Measurements from ENCODE around the gene NET1.
"Not testable (repeated sequence)": the region's sequence is repeated elsewhere in the genome, so short reads cannot be mapped to it uniquely, and the experiment has no call there.

Gene NET1

GRCh38 chr10:5412277-5412941 is at the start of gene NET1:
Gene NET1 (plus strand): TSS chr10:5412557. CDS start chr10:5412693, 136 bp downstream.
- DNase-seq = peak; percentile 51 to 55

GRCh38 chr10:5362873-5363272 is 49.5 kb upstream of the NET1 start:
- no peak for DNase-seq

- no peak for DNase-seq
These were observed 48.0 kb upstream of the NET1 start for GRCh38 chr10:5364374-5364773.

- DNase-seq = no peak
These were observed 47.4 kb upstream of the NET1 start, which contains the start of gene UCN3 for GRCh38 chr10:5364890-5365338. Gene UCN3 (plus strand): TSS chr10:5364966. CDS start chr10:5373721, 8,755 bp downstream.

- DNase-seq = no peak
These were observed 46.4 kb upstream of the NET1 start for GRCh38 chr10:5365928-5366327.

GRCh38 chr10:5369362-5370158 is 42.8 kb upstream of the NET1 start:
- no peak for DNase-seq

- DNase-seq = no peak
These were observed 41.6 kb upstream of the NET1 start for GRCh38 chr10:5370493-5371352.

- DNase-seq = no peak
These were observed 39.0 kb upstream of the NET1 start for GRCh38 chr10:5373307-5373706.

GRCh38 chr10:5373891-5374611 is 38.3 kb upstream of the NET1 start:
- DNase-seq = no peak

- DNase-seq = no peak
These were observed 35.9 kb upstream of the NET1 start for GRCh38 chr10:5376450-5376849.

GRCh38 chr10:5379202-5379601 is 33.2 kb upstream of the NET1 start:
- DNase-seq = not testable (repeated sequence)

GRCh38 chr10:5380395-5380794 is 32.0 kb upstream of the NET1 start:
- DNase-seq = not testable (repeated sequence)

- DNase-seq = no peak
These were observed 31.2 kb upstream of the NET1 start for GRCh38 chr10:5381187-5381586.

- DNase-seq = no peak
These were observed 27.1 kb upstream of the NET1 start for GRCh38 chr10:5385224-5385623.

GRCh38 chr10:5387169-5387568 is 25.2 kb upstream of the NET1 start:
- DNase-seq = no peak

GRCh38 chr10:5390607-5391205 is 21.7 kb upstream of the NET1 start:
- no peak for DNase-seq

- DNase-seq = no peak
These were observed 20.6 kb upstream of the NET1 start for GRCh38 chr10:5391790-5392189.

GRCh38 chr10:5393529-5393928 is 18.8 kb upstream of the NET1 start:
- DNase-seq = no peak

GRCh38 chr10:5395168-5395567 is 17.2 kb upstream of the NET1 start:
- DNase-seq = no peak

- DNase-seq = no peak
These were observed 15.6 kb upstream of the NET1 start for GRCh38 chr10:5396556-5397300.

- no peak for DNase-seq
These were observed 13.0 kb upstream of the NET1 start for GRCh38 chr10:5399332-5399731.

Data from activated CD4-positive, alpha-beta T cell treated with anti-CD3 and anti-CD28 coated beads for 4 hours (primary cell).